Esophagus squamous epithelium (tissue), 5 donors: ENCODE measurements around the gene SLC12A7. TPM values are rescaled to one million over a fixed set of nuclear protein-coding genes. Genes with fewer than 3 reads are reported as not detected.

Source experiments
- DNase-seq: peaks from one replicate; lab custom pipeline; 2025; lab: John Stamatoyannopoulos, UW
- H3K27ac ChIP-seq, 4 donors: fragments of 200-600 bp; sonication (generic); one replicate each; pipeline ENCODE4 v1.5.1; 2016 to 2019; ENCODE audit warnings: mild to moderate bottlenecking in 1 of 4
- H3K27me3 ChIP-seq, 4 donors: fragments of 200-600 bp; sonication (generic); 1 replicate in 3 of 4; 2 replicates in 1 of 4; pipeline versions ENCODE4 v1.5.1 to v1.6.0; 2017 to 2021; ENCODE audit warnings: antibody characterized with exemption in 1 of 4
- H3K36me3 ChIP-seq, 3 donors: fragments of 200-600 bp; sonication (generic); one replicate each; pipeline ENCODE4 v1.5.1; 2016 to 2019
- H3K4me1 ChIP-seq, 3 donors: fragments of 200-600 bp; sonication (generic); one replicate each; pipeline ENCODE4 v1.5.1; 2017 to 2019
- H3K4me3 ChIP-seq, 4 donors: fragments of 200-600 bp; sonication (generic); 1 replicate in 3 of 4; 2 replicates in 1 of 4; pipeline ENCODE4 v1.5.1; 2016 to 2019; ENCODE audit warnings: mild to moderate bottlenecking in 2 of 4, moderate library complexity in 1 of 4
- H3K9me3 ChIP-seq, 3 donors: fragments of 200-600 bp; sonication (generic); one replicate each; pipeline ENCODE4 v1.5.1; 2016 to 2019
- CTCF ChIP-seq, 6 experiments: fragments of 450-650 bp in 4 of 6; fragments of 200-600 bp in 2 of 6; sonication (generic) in 2 of 6; IDR thresholded peaks; one replicate each; pipeline ENCODE4 v1.5.1; 2016 to 2019; ENCODE audit warnings: antibody characterized with exemption in 6 of 6, mild to moderate bottlenecking in 4 of 6, moderate library complexity in 4 of 6
- POLR2A ChIP-seq, 4 donors: fragments of 450-650 bp; IDR thresholded peaks; one replicate each; pipeline ENCODE4 v1.6.1; 2017; ENCODE audit warnings: antibody characterized with exemption in 4 of 4, mild to moderate bottlenecking in 4 of 4, moderate library complexity in 3 of 4
- WGBS, 2 donors: methylation state at CpG; one replicate each; pipeline ENCODE4 v1.1.5; 2018; 5-methylcytosine and 5-hydroxymethylcytosine counted together
- intact Hi-C: fragments of 100-400 bp; cut with DNase I; formaldehyde crosslinking; loops from one replicate; pipeline ENCODE4 v1.15.0; 2022
- total RNA-seq, 4 donors: library from RNA; depleted of rRNA; stranded (reverse); fragments of >200 nt; gene quantifications; one replicate each; pipeline ENCODE4 v1.1.0, GENCODE V29; 2016
- donor health status: DM: yes; HTN: yes; CAD: no.

SLC12A7 gene
- total RNA-seq, 4 donors from 2014 or later = 4.5 to 13.4 (median 6.6) TPM

- DNase-seq = no peak
- intact Hi-C loops = no loop called here
- Histone ChIP-seq H3K27ac (no peak overlapping the region), H3K27me3 (no peaks in the 10 kb centered on the region), H3K9me3 (no peaks in the 10 kb centered on the region), H3K36me3 (no peaks in the 10 kb centered on the region), H3K4me3 (no peak overlapping the region), H3K4me1 (no peaks in the 10 kb centered on the region)
- 66 to 73% methylated on average over 15 of the region's 15 CpGs for WGBS, 2 donors
- TF ChIP-seq CTCF (IDR thresholded peaks at IDR 0.05) = no peak
- no peak for TF ChIP-seq POLR2A (IDR thresholded peaks at IDR 0.05)
Measured at GRCh38 chr5:1041225-1042143, 70.4 kb downstream of the SLC12A7 start.

GRCh38 chr5:1040571-1040970 is 71.3 kb downstream of the SLC12A7 start:
- TF ChIP-seq POLR2A (IDR thresholded peaks at IDR 0.05) (no peak), CTCF (IDR thresholded peaks at IDR 0.05) (no peak)
- no peak overlapping the region for H3K27ac ChIP-seq
- H3K27me3 ChIP-seq = no peaks in the 10 kb centered on the region
- no peak for DNase-seq
- H3K4me1 ChIP-seq = no peaks in the 10 kb centered on the region
- WGBS, 2 donors = 77 to 82% methylated on average over 4 to 5 of the region's 10 CpGs
- no peaks in the 10 kb centered on the region for H3K9me3 ChIP-seq
- intact Hi-C loops = no loop called here
- no peaks in the 10 kb centered on the region for H3K36me3 ChIP-seq
- no peak overlapping the region for H3K4me3 ChIP-seq

GRCh38 chr5:1039706-1040260 is 72.1 kb downstream of the SLC12A7 start:
- Histone ChIP-seq H3K27ac (no peak overlapping the region), H3K36me3 (no peaks in the 10 kb centered on the region), H3K4me3 (no peak overlapping the region), H3K9me3 (no peaks in the 10 kb centered on the region), H3K27me3 (no peaks in the 10 kb centered on the region), H3K4me1 (no peaks in the 10 kb centered on the region)
- TF ChIP-seq POLR2A (IDR thresholded peaks at IDR 0.05) = no peak
- TF ChIP-seq CTCF (IDR thresholded peaks at IDR 0.05) = no peak
- DNase-seq = no peak
- WGBS, 2 donors = 91 to 94% methylated on average over 8 to 17 of the region's 18 CpGs
- intact Hi-C loops = no loop called here

GRCh38 chr5:1039210-1039548 is 72.7 kb downstream of the SLC12A7 start:
- WGBS, 2 donors = 92 to 95% methylated on average over 11 to 16 of the region's 16 CpGs
- TF ChIP-seq POLR2A (IDR thresholded peaks at IDR 0.05) (no peak), CTCF (IDR thresholded peaks at IDR 0.05) (no peak)
- DNase-seq = no peak
- Histone ChIP-seq H3K27me3 (no peaks in the 10 kb centered on the region), H3K4me3 (no peak overlapping the region), H3K9me3 (no peaks in the 10 kb centered on the region), H3K27ac (no peak overlapping the region), H3K36me3 (no peaks in the 10 kb centered on the region), H3K4me1 (no peaks in the 10 kb centered on the region)
- intact Hi-C loops = no loop called here
